ENCODE results near the gene TRIM7. TPM values are rescaled to one million over a fixed set of nuclear protein-coding genes. Genes with fewer than 3 reads are reported as not detected.

Gene TRIM7
- total and polyA plus RNA-seq, 2 donors (not counting 1 experiment from before 2014, with no cell fraction given): 4.7 to 7.3 TPM

GRCh38 chr5:181231432-181231831, 26.4 kb upstream of the TRIM7 start:
- H3K9me3 ChIP-seq (ENCODE audit: control insufficient read depth, insufficient read depth, low read depth, low read length): no peaks in the 10 kb centered on the region
- TF ChIP-seq CTCF (conservative IDR thresholded peaks at IDR 0.05 in 1 of 2, IDR thresholded peaks at IDR 0.05 in 1 of 2; ENCODE audit: low read depth in 1 of 2, low read length in 2 of 2) (no peak), EZH2 (IDR thresholded peaks at IDR 0.05; ENCODE audit: low read length, missing control alignments) (no peak)
- no peaks in the 10 kb centered on the region for H4K20me1 ChIP-seq (ENCODE audit: control insufficient read depth, extremely low read depth, insufficient read depth, low read length)
- H3K36me3 ChIP-seq (ENCODE audit: control insufficient read depth, insufficient read depth, low read length): peaks cover 16% of the 10 kb centered on the region
- no peak overlapping the region for H3K4me2 ChIP-seq (ENCODE audit: extremely low read depth, insufficient read depth, low read length)
- no peak overlapping the region for H3K27ac ChIP-seq (ENCODE audit: insufficient read depth, low read length)
- H3K79me2 ChIP-seq (ENCODE audit: control insufficient read depth, insufficient read depth, low read length): no peaks in the 10 kb centered on the region
- no peak overlapping the region for H3K9ac ChIP-seq (ENCODE audit: insufficient read depth, low read length)
- no peak for DNase-seq (ENCODE audit: low read depth in 2 of 2)
- H3K4me1 ChIP-seq (ENCODE audit: control insufficient read depth, extremely low read depth, insufficient read depth, low read length): no peaks in the 10 kb centered on the region
- H3K27me3 ChIP-seq (ENCODE audit: control insufficient read depth, insufficient read depth, low read length): no peaks in the 10 kb centered on the region
- H2AFZ ChIP-seq (ENCODE audit: low read length): no peak overlapping the region
- H3K4me3 ChIP-seq (replicated peaks in 1 of 4; ENCODE audit: control extremely low read depth in 1 of 4, insufficient read depth in 1 of 4, low read depth in 3 of 4, low read length in 4 of 4): no peak overlapping the region

- Histone ChIP-seq H3K27ac (ENCODE audit: insufficient read depth, low read length) (no peak overlapping the region), H4K20me1 (ENCODE audit: control insufficient read depth, extremely low read depth, insufficient read depth, low read length) (no peaks in the 10 kb centered on the region), H3K4me1 (ENCODE audit: control insufficient read depth, extremely low read depth, insufficient read depth, low read length) (no peaks in the 10 kb centered on the region), H3K36me3 (ENCODE audit: control insufficient read depth, insufficient read depth, low read length) (peaks cover 10% of the 10 kb centered on the region), H3K4me2 (ENCODE audit: extremely low read depth, insufficient read depth, low read length) (no peak overlapping the region), H3K9ac (ENCODE audit: insufficient read depth, low read length) (no peak overlapping the region), H3K4me3 (replicated peaks in 1 of 4; ENCODE audit: control extremely low read depth in 1 of 4, insufficient read depth in 1 of 4, low read depth in 3 of 4, low read length in 4 of 4) (no peak overlapping the region), H3K79me2 (ENCODE audit: control insufficient read depth, insufficient read depth, low read length) (peaks cover 3% of the 10 kb centered on the region), H3K9me3 (ENCODE audit: control insufficient read depth, insufficient read depth, low read depth, low read length) (no peaks in the 10 kb centered on the region), H3K27me3 (ENCODE audit: control insufficient read depth, insufficient read depth, low read length) (no peaks in the 10 kb centered on the region), H2AFZ (ENCODE audit: low read length) (no peak overlapping the region)
- DNase-seq (ENCODE audit: low read depth in 2 of 2): no peak
- TF ChIP-seq EZH2 (IDR thresholded peaks at IDR 0.05; ENCODE audit: low read length, missing control alignments) (no peak), CTCF (conservative IDR thresholded peaks at IDR 0.05 in 1 of 2, IDR thresholded peaks at IDR 0.05 in 1 of 2; ENCODE audit: low read depth in 1 of 2, low read length in 2 of 2) (no peak)
These were observed 25.6 kb upstream of the TRIM7 start for GRCh38 chr5:181230551-181230950.

GRCh38 chr5:181229996-181230395, 25.0 kb upstream of the TRIM7 start:
- Histone ChIP-seq H4K20me1 (ENCODE audit: control insufficient read depth, extremely low read depth, insufficient read depth, low read length) (no peaks in the 10 kb centered on the region), H3K4me3 (replicated peaks in 1 of 4; ENCODE audit: control extremely low read depth in 1 of 4, insufficient read depth in 1 of 4, low read depth in 3 of 4, low read length in 4 of 4) (no peak overlapping the region), H3K36me3 (ENCODE audit: control insufficient read depth, insufficient read depth, low read length) (peaks cover 10% of the 10 kb centered on the region), H3K27me3 (ENCODE audit: control insufficient read depth, insufficient read depth, low read length) (no peaks in the 10 kb centered on the region), H3K4me2 (ENCODE audit: extremely low read depth, insufficient read depth, low read length) (no peak overlapping the region), H2AFZ (ENCODE audit: low read length) (no peak overlapping the region), H3K9me3 (ENCODE audit: control insufficient read depth, insufficient read depth, low read depth, low read length) (no peaks in the 10 kb centered on the region), H3K79me2 (ENCODE audit: control insufficient read depth, insufficient read depth, low read length) (peaks cover 8% of the 10 kb centered on the region), H3K4me1 (ENCODE audit: control insufficient read depth, extremely low read depth, insufficient read depth, low read length) (no peaks in the 10 kb centered on the region), H3K9ac (ENCODE audit: insufficient read depth, low read length) (no peak overlapping the region), H3K27ac (ENCODE audit: insufficient read depth, low read length) (no peak overlapping the region)
- TF ChIP-seq CTCF (conservative IDR thresholded peaks at IDR 0.05 in 1 of 2, IDR thresholded peaks at IDR 0.05 in 1 of 2; ENCODE audit: low read depth in 1 of 2, low read length in 2 of 2) (no peak), EZH2 (IDR thresholded peaks at IDR 0.05; ENCODE audit: low read length, missing control alignments) (no peak)
- no peak for DNase-seq (ENCODE audit: low read depth in 2 of 2)

Measured in fibroblast of lung (primary cell).